Ishikawa (cell line): ENCODE measurements around the gene FGFR1OP2.

Source experiments
- EP300 ChIP-seq: IDR thresholded peaks from 2 replicates; pipeline ENCODE4 v1.6.1; 2012; ENCODE audit warnings: borderline replicate concordance
- REST ChIP-seq: IDR thresholded peaks from 2 replicates; pipeline ENCODE4 v1.6.1; 2012; ENCODE audit warnings: low read depth, mild to moderate bottlenecking
- TCF12 ChIP-seq: IDR thresholded peaks from 2 replicates; pipeline ENCODE4 v1.6.1; 2012; ENCODE audit warnings: low read depth
- ZBTB7A ChIP-seq: IDR thresholded peaks from 2 replicates; pipeline ENCODE4 v1.6.1; 2012; ENCODE audit warnings: low read depth
- TF ChIP-seq, protein P1 (sequence below): IDR thresholded peaks from 2 replicates; pipeline ENCODE4 v1.6.1; 2012

DNA sequence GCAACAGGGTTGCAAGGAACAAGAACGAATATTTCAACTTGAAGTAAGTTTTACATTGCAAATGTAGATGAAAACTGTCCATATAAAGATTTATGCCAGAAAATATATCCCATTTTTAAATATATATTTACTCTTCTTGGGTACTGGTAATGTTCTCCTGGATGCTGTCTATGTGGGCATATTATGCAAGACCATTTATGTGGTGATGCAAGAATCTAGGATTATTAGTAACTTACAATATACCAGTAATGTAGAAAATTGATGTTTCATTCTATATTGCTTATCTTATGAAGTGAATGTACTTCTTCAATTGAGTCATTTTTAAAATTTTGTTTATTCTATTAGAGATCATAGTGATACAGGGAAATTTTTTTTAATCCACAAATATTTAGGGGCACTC is 25.1 kb downstream of the FGFR1OP2 start:
- TF ChIP-seq REST (no peak), EP300 (no peak), ZBTB7A (no peak), TCF12 (no peak)
- TF ChIP-seq, protein P1, sequence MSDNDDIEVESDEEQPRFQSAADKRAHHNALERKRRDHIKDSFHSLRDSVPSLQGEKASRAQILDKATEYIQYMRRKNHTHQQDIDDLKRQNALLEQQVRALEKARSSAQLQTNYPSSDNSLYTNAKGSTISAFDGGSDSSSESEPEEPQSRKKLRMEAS: no peak
